Peyer's patch (tissue), 4 donors: Measurements from ENCODE around the gene TGFBI. TPM values are rescaled to one million over a fixed set of nuclear protein-coding genes. Genes with fewer than 3 reads are reported as not detected.

Experiments used
- DNase-seq, 3 donors: peaks; one replicate each; pipeline ENCODE4 v3.0.0-alpha.2; 2017 to 2019
- H3K27ac ChIP-seq, 4 donors: fragments of 200-600 bp; sonication (generic); one replicate each; pipeline ENCODE4 v1.5.1; 2016 to 2019
- H3K27me3 ChIP-seq, 2 donors: fragments of 200-600 bp; sonication (generic); one replicate each; pipeline ENCODE4 v1.5.1; 2019
- H3K36me3 ChIP-seq, 3 donors: fragments of 200-600 bp; sonication (generic); one replicate each; pipeline ENCODE4 v1.5.1; 2016 to 2019
- H3K4me1 ChIP-seq, 4 donors: fragments of 200-600 bp; sonication (generic); one replicate each; pipeline ENCODE4 v1.5.1; 2016 to 2019
- H3K4me3 ChIP-seq, 4 donors: fragments of 200-600 bp; sonication (generic); 1 replicate in 3 of 4; 2 replicates in 1 of 4; pipeline ENCODE4 v1.5.1; 2016 to 2019; ENCODE audit warnings: mild to moderate bottlenecking in 1 of 4
- H3K9me3 ChIP-seq, 4 donors: fragments of 200-600 bp; sonication (generic); one replicate each; pipeline ENCODE4 v1.5.1; 2016 to 2019; ENCODE audit warnings: mild to moderate bottlenecking in 1 of 4
- CTCF ChIP-seq, 6 experiments: fragments of 450-650 bp in 4 of 6; fragments of 200-600 bp in 2 of 6; sonication (generic) in 1 of 6; IDR thresholded peaks; one replicate each; pipeline ENCODE4 v1.5.1; 2017 to 2019; ENCODE audit warnings: antibody characterized with exemption in 6 of 6, mild to moderate bottlenecking in 3 of 6, moderate library complexity in 1 of 6
- POLR2A ChIP-seq, 2 donors: fragments of 450-650 bp; IDR thresholded peaks; one replicate each; pipeline ENCODE4 v1.5.1; 2017; ENCODE audit warnings: antibody characterized with exemption in 2 of 2, mild to moderate bottlenecking in 2 of 2, moderate library complexity in 2 of 2
- total RNA-seq, 4 donors: library from RNA; depleted of rRNA; stranded (reverse); fragments of >200 nt; gene quantifications; one replicate each; pipeline ENCODE4 v1.1.0, GENCODE V29; 2016

Gene TGFBI
- total RNA-seq, 4 donors from 2014 or later, result 17.5 to 56.9 (median 26.3) TPM

GRCh38 chr5:135986401-135986800 lies 42.4 kb upstream of the TGFBI start:
- H3K4me3 ChIP-seq, result no peak overlapping the region
- H3K9me3 ChIP-seq, result no peaks in the 10 kb centered on the region
- H3K27ac ChIP-seq, result peak overlapping the region in 1 of 4 donors; percentile 11
- H3K36me3 ChIP-seq, result no peaks in the 10 kb centered on the region
- no peaks in the 10 kb centered on the region for H3K4me1 ChIP-seq
- TF ChIP-seq CTCF (IDR thresholded peaks at IDR 0.05), result no peak
- TF ChIP-seq POLR2A (IDR thresholded peaks at IDR 0.05), result no peak
- no peaks in the 10 kb centered on the region for H3K27me3 ChIP-seq
- DNase-seq, result no peak

- peak overlapping the region in 2 of 4 donors; percentile 11 to 13 for H3K27ac ChIP-seq
Measured at GRCh38 chr5:135986891-135987401, 41.8 kb upstream of the TGFBI start.

GRCh38 chr5:135988546-135988945 lies 40.2 kb upstream of the TGFBI start:
- Histone ChIP-seq H3K4me3 (no peak overlapping the region), H3K27me3 (no peaks in the 10 kb centered on the region), H3K27ac (no peak overlapping the region), H3K36me3 (no peaks in the 10 kb centered on the region), H3K9me3 (no peaks in the 10 kb centered on the region), H3K4me1 (no peaks in the 10 kb centered on the region)
- DNase-seq, result no peak
- TF ChIP-seq POLR2A (IDR thresholded peaks at IDR 0.05), result no peak
- TF ChIP-seq CTCF (IDR thresholded peaks at IDR 0.05), result no peak

More at GRCh38 chr5:135986891-135987401, 41.8 kb upstream of the TGFBI start:
- no peak for DNase-seq
- TF ChIP-seq POLR2A (IDR thresholded peaks at IDR 0.05) (no peak), CTCF (IDR thresholded peaks at IDR 0.05) (no peak)
- no peak overlapping the region for H3K4me3 ChIP-seq
- H3K4me1 ChIP-seq, result no peaks in the 10 kb centered on the region
- H3K27me3 ChIP-seq, result no peaks in the 10 kb centered on the region
- no peaks in the 10 kb centered on the region for H3K9me3 ChIP-seq
- H3K36me3 ChIP-seq, result no peaks in the 10 kb centered on the region

- Histone ChIP-seq H3K27ac (no peak overlapping the region), H3K9me3 (no peaks in the 10 kb centered on the region), H3K27me3 (no peaks in the 10 kb centered on the region), H3K36me3 (no peaks in the 10 kb centered on the region), H3K4me3 (no peak overlapping the region), H3K4me1 (no peaks in the 10 kb centered on the region)
- TF ChIP-seq CTCF (IDR thresholded peaks at IDR 0.05) (no peak), POLR2A (IDR thresholded peaks at IDR 0.05) (no peak)
- no peak for DNase-seq
Measured at GRCh38 chr5:135989686-135990085, 39.1 kb upstream of the TGFBI start.

GRCh38 chr5:135990528-135991255 lies 38.1 kb upstream of the TGFBI start:
- no peak overlapping the region for H3K4me3 ChIP-seq
- no peaks in the 10 kb centered on the region for H3K4me1 ChIP-seq
- H3K27me3 ChIP-seq, result no peaks in the 10 kb centered on the region
- H3K36me3 ChIP-seq, result no peaks in the 10 kb centered on the region
- H3K27ac ChIP-seq, result no peak overlapping the region
- no peaks in the 10 kb centered on the region for H3K9me3 ChIP-seq
- TF ChIP-seq CTCF (IDR thresholded peaks at IDR 0.05) (no peak), POLR2A (IDR thresholded peaks at IDR 0.05) (no peak)
- DNase-seq, result no peak
